RWPE2 (cell line): ENCODE data around the gene XRCC3.

ENCODE experiments used
- ATAC-seq: fragments of 200-7000 bp; cut with Tn5 transposase; 3 replicates; pipeline ENCODE4 v1.9.1; 2021; ENCODE audit warnings: low read depth
- DNase-seq: peaks from one replicate; pipeline ENCODE4 v3.0.0-alpha.2; 2020; ENCODE audit warnings: low spot score
- H3K27ac ChIP-seq: fragments of 450-650 bp; 2 replicates; pipeline ENCODE4 v1.5.1; 2017; ENCODE audit warnings: mild to moderate bottlenecking; ENCODE audit not compliant: poor library complexity, severe bottlenecking
- H3K27me3 ChIP-seq: fragments of 250-450 bp; sonication (Bioruptor Pico); 2 replicates; pipeline ENCODE4 v1.5.1; 2021; ENCODE audit warnings: mild to moderate bottlenecking, moderate library complexity; ENCODE audit not compliant: insufficient read depth, poor library complexity, severe bottlenecking
- H3K36me3 ChIP-seq: fragments of 250-450 bp; sonication (Bioruptor Pico); 2 replicates; pipeline ENCODE4 v1.5.1; 2020; ENCODE audit warnings: low read depth, mild to moderate bottlenecking, moderate library complexity
- H3K4me1 ChIP-seq: fragments of 250-450 bp; sonication (Bioruptor Pico); 2 replicates; pipeline ENCODE4 v1.5.1; 2021; ENCODE audit warnings: mild to moderate bottlenecking, moderate library complexity; ENCODE audit not compliant: insufficient read depth, poor library complexity, severe bottlenecking
- H3K4me3 ChIP-seq: fragments of 250-450 bp; sonication (Bioruptor Pico); 2 replicates; pipeline ENCODE4 v1.5.1; 2021; ENCODE audit warnings: mild to moderate bottlenecking, moderate library complexity; ENCODE audit not compliant: severe bottlenecking
- H3K9me3 ChIP-seq: fragments of 250-450 bp; sonication (Bioruptor Pico); 2 replicates; pipeline ENCODE4 v1.5.1; 2021; ENCODE audit warnings: mild to moderate bottlenecking, moderate library complexity; ENCODE audit not compliant: severe bottlenecking
- TF ChIP-seq, protein P1 (sequence below): fragments of 450-650 bp; IDR thresholded peaks from one replicate; pipeline ENCODE4 v1.5.1; 2017; ENCODE audit warnings: mild to moderate bottlenecking, moderate library complexity; ENCODE audit not compliant: poor library complexity, severe bottlenecking

The XRCC3 gene

DNA sequence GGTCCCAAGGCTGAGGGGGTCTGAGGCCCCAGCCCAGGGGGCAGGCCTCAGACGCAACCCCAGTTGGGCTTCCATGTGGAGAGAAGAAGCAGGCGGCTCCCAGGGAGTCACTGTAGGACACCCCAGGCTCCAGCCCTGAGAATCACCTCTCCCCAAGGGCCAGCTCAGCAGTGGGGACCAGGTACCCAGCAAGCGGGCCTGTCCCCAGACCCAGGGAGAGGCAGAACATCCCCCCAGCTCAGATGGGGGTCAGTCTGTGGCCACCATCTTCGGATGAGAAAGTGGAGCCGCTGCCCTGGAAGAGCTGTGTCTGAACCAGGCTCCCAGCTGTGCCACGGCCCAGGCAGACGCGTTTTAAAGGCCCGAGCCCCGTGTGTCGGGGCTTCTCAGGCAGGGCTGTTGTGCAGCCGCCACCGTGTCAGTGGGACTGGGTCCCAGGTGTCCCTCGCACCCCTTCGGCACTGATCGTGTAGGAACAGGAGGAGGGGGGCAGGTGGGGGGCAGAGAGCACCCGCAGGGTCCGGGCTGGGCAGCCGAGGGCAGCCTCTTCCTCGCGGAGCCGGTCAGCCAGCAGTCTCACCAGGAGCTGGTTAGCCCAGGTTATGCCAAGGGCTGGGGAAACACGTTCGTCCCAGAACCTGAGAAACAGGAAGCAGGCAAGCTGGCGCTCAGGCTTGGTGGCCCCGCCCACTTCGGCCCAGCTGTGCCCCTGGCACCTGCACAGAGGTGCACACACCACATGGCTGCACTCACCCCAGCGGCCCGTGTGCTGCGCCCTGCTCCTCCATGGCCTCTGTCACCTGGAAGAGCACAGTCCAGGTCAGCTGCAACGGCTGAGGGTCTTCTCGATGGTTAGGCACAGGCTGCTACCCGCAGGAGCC lies 16.6 kb downstream of the XRCC3 start:
- H3K4me3 ChIP-seq = no peak overlapping the region
- peaks cover 84% of the 10 kb centered on the region for H3K36me3 ChIP-seq
- peak; percentile 36 for ATAC-seq
- no peaks in the 10 kb centered on the region for H3K27me3 ChIP-seq
- TF ChIP-seq, protein P1, sequence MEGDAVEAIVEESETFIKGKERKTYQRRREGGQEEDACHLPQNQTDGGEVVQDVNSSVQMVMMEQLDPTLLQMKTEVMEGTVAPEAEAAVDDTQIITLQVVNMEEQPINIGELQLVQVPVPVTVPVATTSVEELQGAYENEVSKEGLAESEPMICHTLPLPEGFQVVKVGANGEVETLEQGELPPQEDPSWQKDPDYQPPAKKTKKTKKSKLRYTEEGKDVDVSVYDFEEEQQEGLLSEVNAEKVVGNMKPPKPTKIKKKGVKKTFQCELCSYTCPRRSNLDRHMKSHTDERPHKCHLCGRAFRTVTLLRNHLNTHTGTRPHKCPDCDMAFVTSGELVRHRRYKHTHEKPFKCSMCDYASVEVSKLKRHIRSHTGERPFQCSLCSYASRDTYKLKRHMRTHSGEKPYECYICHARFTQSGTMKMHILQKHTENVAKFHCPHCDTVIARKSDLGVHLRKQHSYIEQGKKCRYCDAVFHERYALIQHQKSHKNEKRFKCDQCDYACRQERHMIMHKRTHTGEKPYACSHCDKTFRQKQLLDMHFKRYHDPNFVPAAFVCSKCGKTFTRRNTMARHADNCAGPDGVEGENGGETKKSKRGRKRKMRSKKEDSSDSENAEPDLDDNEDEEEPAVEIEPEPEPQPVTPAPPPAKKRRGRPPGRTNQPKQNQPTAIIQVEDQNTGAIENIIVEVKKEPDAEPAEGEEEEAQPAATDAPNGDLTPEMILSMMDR = no peak
- H3K9me3 ChIP-seq = no peaks in the 10 kb centered on the region
- H3K4me1 ChIP-seq = peaks cover 3% of the 10 kb centered on the region
- H3K27ac ChIP-seq = peak overlapping the region; percentile 10
- DNase-seq = peak; percentile 83

DNA sequence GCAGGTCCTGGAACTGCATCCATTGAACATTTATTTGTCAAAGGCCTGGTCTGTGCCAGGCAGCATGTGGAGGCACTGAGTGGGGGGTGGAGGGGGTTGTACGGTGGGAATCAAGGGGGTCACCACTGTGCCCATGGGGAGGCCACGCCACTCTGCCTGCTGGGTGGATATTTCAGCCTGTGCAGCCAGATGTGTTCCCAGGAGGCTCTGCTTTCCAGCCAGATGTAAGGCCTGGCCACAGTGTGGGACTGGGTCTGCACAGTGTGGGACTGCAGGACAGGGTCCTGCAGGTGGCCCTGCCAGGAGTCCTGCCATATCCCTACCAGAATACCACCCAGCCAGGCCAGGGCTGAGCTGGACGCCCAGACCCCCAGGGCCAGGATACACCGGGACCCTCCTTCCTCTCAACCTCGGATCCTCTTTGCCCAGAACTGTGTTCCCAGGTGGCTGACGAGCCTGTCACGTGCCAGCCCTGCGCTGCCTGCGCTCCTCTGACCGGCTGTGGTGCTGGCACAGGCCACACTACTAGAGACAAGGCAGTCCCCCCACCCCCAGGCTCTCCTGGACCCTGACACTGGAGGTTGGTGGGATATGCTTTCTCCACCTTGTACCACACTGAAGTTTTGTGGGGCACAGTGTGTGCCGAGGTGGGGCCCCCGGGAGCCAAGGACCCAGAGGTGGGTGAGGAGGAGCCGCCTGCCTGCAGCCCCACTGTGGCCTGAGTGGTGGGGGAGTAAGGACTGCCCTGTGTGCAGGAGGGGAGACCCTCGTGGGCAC lies 17.5 kb downstream of the XRCC3 start:
- DNase-seq (no peak), ATAC-seq (no peak)
- Histone ChIP-seq H3K9me3 (no peaks in the 10 kb centered on the region), H3K4me3 (no peak overlapping the region), H3K27ac (peak overlapping the region; percentile 10), H3K4me1 (peaks cover 11% of the 10 kb centered on the region), H3K27me3 (no peaks in the 10 kb centered on the region), H3K36me3 (peaks cover 90% of the 10 kb centered on the region)
- TF ChIP-seq, protein P1 = no peak

DNA sequence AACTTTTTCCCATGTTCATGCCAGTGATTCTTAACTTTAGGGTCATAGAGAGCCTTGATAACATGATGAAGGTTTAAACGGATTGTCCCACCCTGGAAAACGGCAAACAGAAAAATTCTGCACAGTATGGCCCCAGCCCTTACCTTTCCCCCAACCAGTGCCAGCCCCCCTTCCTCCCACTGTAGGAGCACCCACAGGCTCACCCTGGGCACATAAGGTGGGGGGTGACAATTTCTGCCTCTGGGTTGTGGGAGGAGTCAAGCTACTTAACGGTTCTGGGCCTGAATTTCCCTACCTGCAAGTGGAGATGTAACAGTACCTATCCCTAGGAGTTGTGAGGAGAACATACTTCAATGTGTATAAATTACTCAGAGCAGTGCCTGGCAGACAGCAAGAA lies 18.0 kb downstream of the XRCC3 start:
- H3K36me3 ChIP-seq = peaks cover 92% of the 10 kb centered on the region
- DNase-seq (no peak), ATAC-seq (no peak)
- H3K4me3 ChIP-seq = no peak overlapping the region
- H3K4me1 ChIP-seq = peaks cover 17% of the 10 kb centered on the region
- TF ChIP-seq, protein P1 = no peak
- no peaks in the 10 kb centered on the region for H3K9me3 ChIP-seq
- H3K27ac ChIP-seq = no peak overlapping the region
- H3K27me3 ChIP-seq = no peaks in the 10 kb centered on the region

DNA sequence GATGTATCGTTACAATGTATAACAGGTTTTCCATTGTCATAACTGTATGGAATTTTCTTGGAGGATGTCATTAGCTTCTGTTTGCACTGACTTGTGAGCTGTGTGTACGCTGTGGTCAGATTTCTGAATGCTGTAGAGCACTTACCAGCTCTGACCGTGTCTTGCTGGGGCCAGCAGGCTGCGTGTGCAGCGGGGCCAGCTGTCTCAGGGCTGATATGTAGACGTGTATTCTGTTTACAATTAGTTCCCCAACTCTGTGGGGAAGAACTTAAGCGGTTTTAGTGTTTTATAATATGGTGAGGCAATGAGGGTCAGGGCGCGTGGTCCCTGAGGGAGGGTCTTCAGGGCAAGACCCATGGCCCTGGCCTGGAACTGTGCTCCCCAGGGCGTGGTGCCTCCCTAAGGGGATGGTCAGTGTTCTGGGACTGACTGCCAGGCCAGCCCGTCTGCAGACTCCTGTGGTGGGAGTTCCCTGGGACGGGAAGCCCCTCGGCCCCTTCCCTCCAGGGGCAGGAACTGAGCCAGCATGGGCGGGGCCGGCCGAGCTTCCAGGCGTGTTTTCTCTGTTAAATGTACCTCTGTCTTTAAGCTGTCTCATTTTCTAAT lies 18.7 kb downstream of the XRCC3 start:
- TF ChIP-seq, protein P1 = no peak
- ATAC-seq (peak; percentile 3; the same call in 1 of the 3 replicates), DNase-seq (no peak)
- Histone ChIP-seq H3K36me3 (peaks cover 95% of the 10 kb centered on the region), H3K4me1 (peaks cover 17% of the 10 kb centered on the region), H3K9me3 (no peaks in the 10 kb centered on the region), H3K27ac (no peak overlapping the region), H3K4me3 (no peak overlapping the region), H3K27me3 (no peaks in the 10 kb centered on the region)
